A673 (cell line): ENCODE measurements around the gene MON2. TPM values are rescaled to one million over a fixed set of nuclear protein-coding genes. Genes with fewer than 3 reads are reported as not detected.

Source experiments
- BruUV-seq: library from RNA; stranded (reverse); fragments of 400-500 nt; replicated peaks from 2 replicates; lab custom pipeline; 2021; lab: Mats Ljungman, UMichigan
- CTCF ChIA-PET: fragments of 300-600 bp; sonication (Branson Sonifier 250); formaldehyde crosslinking; loops from one replicate; lab custom pipeline; 2022; ENCODE audit warnings: antibody characterized with exemption; lab: Charles Lee
- POLR2A ChIA-PET: fragments of 300-600 bp; sonication (Branson Sonifier 250); formaldehyde crosslinking; loops from one replicate; lab custom pipeline; 2022; ENCODE audit warnings: antibody characterized with exemption; ENCODE audit not compliant: low non-redundant PET; lab: Charles Lee
- DNase-seq: peaks from one replicate; pipeline ENCODE4 v3.0.0-alpha.2; 2015; ENCODE audit warnings: low spot score
- H3K27ac ChIP-seq: fragments of 200-600 bp; sonication (generic); 2 replicates; pipeline ENCODE4 v1.5.1; 2016; ENCODE audit warnings: mixed run types, low read depth, mild to moderate bottlenecking, mixed read lengths, antibody characterized with exemption, low read length; ENCODE audit not compliant: poor library complexity, severe bottlenecking
- H3K27me3 ChIP-seq: fragments of 200-600 bp; sonication (generic); replicated peaks from 2 replicates; pipeline ENCODE4 v1.6.1; 2017; ENCODE audit warnings: mixed run types, low read depth, mild to moderate bottlenecking, mixed read lengths, antibody characterized with exemption, low read length; ENCODE audit not compliant: insufficient read depth, poor library complexity
- H3K36me3 ChIP-seq: fragments of 200-600 bp; sonication (generic); 2 replicates; pipeline ENCODE4 v1.6.1; 2016; ENCODE audit warnings: mixed run types, mild to moderate bottlenecking, mixed read lengths, antibody characterized with exemption, low read length; ENCODE audit not compliant: insufficient read depth, poor library complexity, severe bottlenecking
- H3K4me1 ChIP-seq: fragments of 200-600 bp; sonication (generic); 2 replicates; pipeline ENCODE4 v1.6.1; 2017; ENCODE audit warnings: mixed run types, mild to moderate bottlenecking, mixed read lengths, antibody characterized with exemption, low read length; ENCODE audit not compliant: insufficient read depth, poor library complexity, severe bottlenecking
- H3K4me3 ChIP-seq: fragments of 200-600 bp; sonication (generic); 2 replicates; pipeline ENCODE4 v1.5.1; 2016; ENCODE audit warnings: low read depth, mixed run types, mild to moderate bottlenecking, mixed read lengths, low read length; ENCODE audit not compliant: poor library complexity, severe bottlenecking
- H3K9me3 ChIP-seq: fragments of 200-600 bp; sonication (generic); 2 replicates; pipeline ENCODE4 v1.6.1; 2016; ENCODE audit warnings: mixed run types, low read depth, mild to moderate bottlenecking, mixed read lengths, antibody characterized with exemption, low read length; ENCODE audit not compliant: poor library complexity, severe bottlenecking
- CTCF ChIP-seq: fragments of 300-800, 200-600 bp; sonication (generic); conservative IDR thresholded peaks from 2 replicates; pipeline ENCODE4 v1.5.1; 2017; ENCODE audit warnings: low read depth, mild to moderate bottlenecking, antibody characterized with exemption, low read length, moderate library complexity, mixed read lengths
- EZH2 ChIP-seq: fragments of 200-600 bp; sonication (generic); IDR thresholded peaks from 2 replicates; pipeline ENCODE4 v1.6.1; 2017; ENCODE audit warnings: borderline replicate concordance, low read depth, mild to moderate bottlenecking, mixed read lengths, antibody characterized with exemption, low read length; ENCODE audit not compliant: poor library complexity, severe bottlenecking
- intact Hi-C: fragments of 100-400 bp; cut with micrococcal nuclease; formaldehyde crosslinking; loops from one replicate; pipeline ENCODE4 v1.10.0; 2022; ENCODE audit not compliant: unreplicated experiment
- total RNA-seq: library from RNA; stranded (reverse); gene quantifications from 2 replicates; pipeline ENCODE4 v1.2.3, GENCODE V29; 2021

Gene MON2
- total RNA-seq, 1 experiment from 2014 or later, result 36.0 TPM

- ChIA-PET CTCF (no interaction called here), POLR2A (no interaction called here)
- no peak overlapping the region for H3K4me3 ChIP-seq
- H3K27ac ChIP-seq, result no peak overlapping the region
- DNase-seq, result no peak
- no peaks in the 10 kb centered on the region for H3K36me3 ChIP-seq
- H3K9me3 ChIP-seq, result no peaks in the 10 kb centered on the region
- no peak for TF ChIP-seq CTCF
- TF ChIP-seq EZH2, result no peak
- no TSS peak for BruUV-seq
- no peaks in the 10 kb centered on the region for H3K27me3 ChIP-seq
- peaks cover 19% of the 10 kb centered on the region for H3K4me1 ChIP-seq
- intact Hi-C loops, result no loop called here
Observed at GRCh38 chr12:62606654-62607053, 140.0 kb downstream of the MON2 start.

- CTCF ChIA-PET, result no interaction called here
- no peaks in the 10 kb centered on the region for H3K9me3 ChIP-seq
- no peak overlapping the region for H3K4me3 ChIP-seq
- POLR2A ChIA-PET, result no interaction called here
- H3K27me3 ChIP-seq, result no peaks in the 10 kb centered on the region
- no TSS peak for BruUV-seq
- DNase-seq, result no peak
- intact Hi-C loops, result no loop called here
- no peak overlapping the region for H3K27ac ChIP-seq
- TF ChIP-seq EZH2 (no peak), CTCF (no peak)
- H3K4me1 ChIP-seq, result peaks cover under 1% of the 10 kb centered on the region
- no peaks in the 10 kb centered on the region for H3K36me3 ChIP-seq
Observed at GRCh38 chr12:62613081-62613480, 146.5 kb downstream of the MON2 start.

GRCh38 chr12:62618319-62618718 lies 151.7 kb downstream of the MON2 start:
- TF ChIP-seq CTCF, result no peak
- no TSS peak for BruUV-seq
- POLR2A ChIA-PET, result interaction anchor here (0.6 kb wide), 1 partner anchor 79 kb away, joined by 3 read pairs; no protein-coding TSS in a partner anchor

More at GRCh38 chr12:62618319-62618718, 151.7 kb downstream of the MON2 start:
- Histone ChIP-seq H3K4me3 (no peak overlapping the region), H3K36me3 (no peaks in the 10 kb centered on the region), H3K27ac (no peak overlapping the region), H3K9me3 (no peaks in the 10 kb centered on the region), H3K27me3 (no peaks in the 10 kb centered on the region), H3K4me1 (peaks cover 12% of the 10 kb centered on the region)
- intact Hi-C loops, result no loop called here
- DNase-seq, result peak; percentile 18
- CTCF ChIA-PET, result no interaction called here
